Measurements from ENCODE around the gene NABP1.

DNA sequence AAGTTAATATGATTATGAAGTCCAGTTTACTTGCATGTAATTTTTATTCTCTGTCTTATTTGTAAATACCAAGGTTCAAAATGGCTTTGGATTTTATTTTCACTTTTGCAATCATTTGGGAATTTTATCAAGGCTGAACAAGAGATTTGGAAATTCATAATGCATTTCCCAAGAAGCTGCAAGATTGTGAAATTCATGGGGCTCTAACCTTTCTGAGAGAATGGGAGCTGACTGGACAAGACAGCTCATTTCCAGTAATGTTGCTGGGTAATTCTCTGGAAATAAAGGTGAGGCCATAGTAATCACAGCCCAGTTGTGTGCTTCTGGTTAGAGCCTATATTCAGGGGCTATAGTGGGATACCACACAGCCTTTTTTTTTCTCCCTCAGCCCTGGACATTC is 21.5 kb upstream of the NABP1 start:
- TF ChIP-seq, protein P1, sequence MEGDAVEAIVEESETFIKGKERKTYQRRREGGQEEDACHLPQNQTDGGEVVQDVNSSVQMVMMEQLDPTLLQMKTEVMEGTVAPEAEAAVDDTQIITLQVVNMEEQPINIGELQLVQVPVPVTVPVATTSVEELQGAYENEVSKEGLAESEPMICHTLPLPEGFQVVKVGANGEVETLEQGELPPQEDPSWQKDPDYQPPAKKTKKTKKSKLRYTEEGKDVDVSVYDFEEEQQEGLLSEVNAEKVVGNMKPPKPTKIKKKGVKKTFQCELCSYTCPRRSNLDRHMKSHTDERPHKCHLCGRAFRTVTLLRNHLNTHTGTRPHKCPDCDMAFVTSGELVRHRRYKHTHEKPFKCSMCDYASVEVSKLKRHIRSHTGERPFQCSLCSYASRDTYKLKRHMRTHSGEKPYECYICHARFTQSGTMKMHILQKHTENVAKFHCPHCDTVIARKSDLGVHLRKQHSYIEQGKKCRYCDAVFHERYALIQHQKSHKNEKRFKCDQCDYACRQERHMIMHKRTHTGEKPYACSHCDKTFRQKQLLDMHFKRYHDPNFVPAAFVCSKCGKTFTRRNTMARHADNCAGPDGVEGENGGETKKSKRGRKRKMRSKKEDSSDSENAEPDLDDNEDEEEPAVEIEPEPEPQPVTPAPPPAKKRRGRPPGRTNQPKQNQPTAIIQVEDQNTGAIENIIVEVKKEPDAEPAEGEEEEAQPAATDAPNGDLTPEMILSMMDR (IDR thresholded peaks at IDR 0.05; ENCODE audit: poor library complexity, severe bottlenecking) = no peak
- TF ChIP-seq EP300 (conservative IDR thresholded peaks at IDR 0.05; ENCODE audit: poor library complexity, severe bottlenecking) = no peak

All from neural cell (in vitro differentiated cells).